OCI-M2 (cell line): ENCODE measurements around the gene PCK1.
"Not testable (repeated sequence)": the region's sequence is repeated elsewhere in the genome, so short reads cannot be mapped to it uniquely, and the experiment has no call there.

Source experiments
- DNase-seq: peaks from one replicate; lab custom pipeline; 2025; ENCODE audit not compliant: unreplicated experiment; lab: John Stamatoyannopoulos, UW

Gene PCK1

GRCh38 chr20:57560554-57561355 is at the start of gene PCK1:
Gene PCK1, plus strand, starts transcription at chr20:57561110. Its CDS starts 302 bp downstream, at chr20:57561412.
- no peak for DNase-seq

- not testable (repeated sequence) for DNase-seq
Observed at GRCh38 chr20:57511709-57512108, 49.2 kb upstream of the PCK1 start.

GRCh38 chr20:57512432-57512831 is 48.5 kb upstream of the PCK1 start:
- DNase-seq = no peak

- no peak for DNase-seq
Observed at GRCh38 chr20:57513199-57513598, 47.7 kb upstream of the PCK1 start.

- no peak for DNase-seq
Observed at GRCh38 chr20:57514273-57514751, 46.6 kb upstream of the PCK1 start.

GRCh38 chr20:57517904-57518303 is 43.0 kb upstream of the PCK1 start:
- no peak for DNase-seq

- no peak for DNase-seq
Observed at GRCh38 chr20:57522380-57523140, 38.4 kb upstream of the PCK1 start.

GRCh38 chr20:57523782-57524181 is 37.1 kb upstream of the PCK1 start:
- DNase-seq = no peak

GRCh38 chr20:57524511-57525176 is 36.3 kb upstream of the PCK1 start, which contains the start of gene CTCFL:
Gene CTCFL, minus strand, starts transcription at chr20:57525140. Its CDS starts 935 bp downstream, at chr20:57524205.
- DNase-seq = no peak

- no peak for DNase-seq
Observed at GRCh38 chr20:57525328-57526086, 35.4 kb upstream of the PCK1 start.

- DNase-seq = no peak
Observed at GRCh38 chr20:57526087-57526884, 34.6 kb upstream of the PCK1 start.

- DNase-seq = no peak
Observed at GRCh38 chr20:57526885-57527460, 33.9 kb upstream of the PCK1 start.

- no peak for DNase-seq
Observed at GRCh38 chr20:57527728-57528127, 33.2 kb upstream of the PCK1 start.

- DNase-seq = no peak
Observed at GRCh38 chr20:57528148-57528547, 32.8 kb upstream of the PCK1 start.

- no peak for DNase-seq
Observed at GRCh38 chr20:57529160-57529585, 31.7 kb upstream of the PCK1 start.

GRCh38 chr20:57529810-57530209 is 31.1 kb upstream of the PCK1 start:
- no peak for DNase-seq

- DNase-seq = no peak
Observed at GRCh38 chr20:57530327-57530981, 30.5 kb upstream of the PCK1 start.

- DNase-seq = no peak
Observed at GRCh38 chr20:57532104-57532503, 28.8 kb upstream of the PCK1 start.

- DNase-seq = no peak
Observed at GRCh38 chr20:57535297-57535696, 25.6 kb upstream of the PCK1 start.
